ENCODE measurements around the gene KCNK15. TPM values are rescaled to one million over a fixed set of nuclear protein-coding genes. Genes with fewer than 3 reads are reported as not detected.

KCNK15 gene
- total RNA-seq, 1 experiment from 2014 or later = 3.0 TPM

DNA sequence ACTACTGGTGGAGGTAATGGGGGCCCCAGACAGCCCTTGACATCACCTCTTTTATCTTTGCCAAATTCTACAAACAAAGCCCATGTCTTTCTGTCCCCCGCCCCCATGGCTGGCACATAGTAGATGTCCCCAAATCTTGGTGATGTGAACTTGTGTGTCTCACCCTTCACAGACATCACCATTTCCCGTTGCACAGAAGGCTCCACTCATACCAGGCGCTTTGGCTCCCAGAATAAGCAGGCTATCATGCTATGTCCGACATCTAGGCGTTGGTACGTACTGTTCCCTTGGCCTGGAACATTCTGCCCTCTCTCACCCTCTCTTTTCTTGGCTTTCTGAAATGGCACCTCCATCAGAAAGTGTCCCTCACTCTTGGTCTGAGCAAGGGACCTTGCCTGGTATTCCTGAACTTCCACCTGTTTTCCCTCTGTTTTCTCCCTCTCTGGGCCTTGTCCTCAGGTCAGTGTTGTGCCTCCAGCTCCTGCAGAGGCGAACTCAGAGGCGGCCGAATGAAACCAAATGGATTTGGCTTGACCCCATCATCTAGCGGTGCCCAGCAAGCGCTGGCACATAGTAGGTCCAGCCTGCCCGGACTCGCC lies 31.5 kb upstream of the KCNK15 start:
- no peak overlapping the region for H3K27ac ChIP-seq (ENCODE audit: low read length)

DNA sequence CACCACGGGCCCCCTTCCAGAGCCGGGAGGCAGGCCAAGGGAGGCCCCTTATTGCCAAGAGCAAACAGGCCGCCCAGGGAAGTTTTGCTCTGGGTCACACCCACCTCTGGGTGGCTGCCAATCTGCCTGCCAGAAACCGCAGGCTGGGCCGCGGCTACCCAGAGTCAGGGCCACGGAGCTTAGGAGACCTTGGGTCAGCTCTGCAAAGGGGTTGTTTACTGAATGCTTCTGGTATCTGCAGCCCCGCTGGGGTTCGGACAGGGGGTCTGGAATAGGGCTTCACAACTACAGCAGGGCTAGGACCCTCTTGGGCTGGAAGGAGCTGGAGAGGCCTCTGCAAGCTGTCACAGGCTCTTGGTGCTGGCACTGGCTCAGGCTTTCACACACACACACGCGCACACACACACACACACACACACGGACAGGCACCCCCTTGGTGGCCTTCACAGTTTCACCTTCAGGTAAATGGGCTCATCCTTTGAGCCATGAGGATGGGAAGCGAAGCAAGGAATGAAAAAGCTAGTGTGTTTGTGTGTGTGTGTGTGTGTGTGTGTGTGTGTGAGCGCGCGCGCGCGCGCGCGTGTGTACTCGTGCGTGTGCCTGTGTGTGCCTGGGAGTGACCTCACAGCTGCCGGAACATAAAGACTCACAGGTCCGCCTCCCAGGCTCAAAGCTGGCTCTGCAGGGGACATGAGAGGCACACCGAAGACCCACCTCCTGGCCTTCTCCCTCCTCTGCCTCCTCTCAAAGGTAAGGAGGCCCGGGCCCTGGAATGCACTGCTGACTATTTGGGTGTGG lies 30.8 kb upstream of the KCNK15 start, which contains the start of gene CCN5:
Gene CCN5 (plus strand): TSS at position 669 of the 798 bp plus-strand sequence. CDS start 22 bp downstream, at position 691.
- Histone ChIP-seq H3K27ac (ENCODE audit: low read length) (no peak within 1 kb of the TSS), H3K9me2 (replicated peaks; ENCODE audit: low read length) (no peaks in the 10 kb centered on the region), H3K4me2 (ENCODE audit: low read length) (peak within 1 kb of the TSS; percentile 66), H4K20me1 (ENCODE audit: low read length) (no peaks in the 10 kb centered on the region), H3K27me3 (ENCODE audit: low read length) (no peaks in the 10 kb centered on the region), H3F3A (ENCODE audit: low read length, unreplicated experiment) (no peaks in the 10 kb centered on the region), H3K4me3 (ENCODE audit: low read length) (no peak within 1 kb of the TSS), H3K36me3 (ENCODE audit: low read depth, low read length) (no peaks in the 10 kb centered on the region), H3K4me1 (ENCODE audit: insufficient read depth, low read length) (peaks cover 16% of the 10 kb centered on the region), H3K9me3 (ENCODE audit: low read length) (no peaks in the 10 kb centered on the region), H3K9ac (ENCODE audit: low read length) (no peak within 1 kb of the TSS), H3K79me2 (ENCODE audit: low read length) (no peaks in the 10 kb centered on the region), H2AFZ (ENCODE audit: low read length) (0 out of 2 replicates have a peak within 1 kb of the TSS, but pooled peaks have one; percentile 8)
- ATAC-seq (peak; percentile 93), DNase-seq (peak; percentile 89)
- ChIA-PET CTCF (no interaction called here), POLR2A (ENCODE audit: unreplicated experiment) (interaction anchor here (1.1 kb wide), 1 partner anchor 14 kb away, joined by 3 read pairs; no protein-coding TSS in a partner anchor)
- BruUV-seq (replicated peaks) = no TSS peak
- intact Hi-C loops (cut with micrococcal nuclease) = loop anchor here (2.0 kb wide), 1 partner anchor 14 kb away; no protein-coding TSS in a partner anchor
- TF ChIP-seq EZH2phosphoT487 (IDR thresholded peaks at IDR 0.05; ENCODE audit: borderline replicate concordance, low read length) (no peak), EZH2 (IDR thresholded peaks at IDR 0.05; ENCODE audit: low read length, unreplicated experiment) (no peak)
- TF ChIP-seq, protein P1, sequence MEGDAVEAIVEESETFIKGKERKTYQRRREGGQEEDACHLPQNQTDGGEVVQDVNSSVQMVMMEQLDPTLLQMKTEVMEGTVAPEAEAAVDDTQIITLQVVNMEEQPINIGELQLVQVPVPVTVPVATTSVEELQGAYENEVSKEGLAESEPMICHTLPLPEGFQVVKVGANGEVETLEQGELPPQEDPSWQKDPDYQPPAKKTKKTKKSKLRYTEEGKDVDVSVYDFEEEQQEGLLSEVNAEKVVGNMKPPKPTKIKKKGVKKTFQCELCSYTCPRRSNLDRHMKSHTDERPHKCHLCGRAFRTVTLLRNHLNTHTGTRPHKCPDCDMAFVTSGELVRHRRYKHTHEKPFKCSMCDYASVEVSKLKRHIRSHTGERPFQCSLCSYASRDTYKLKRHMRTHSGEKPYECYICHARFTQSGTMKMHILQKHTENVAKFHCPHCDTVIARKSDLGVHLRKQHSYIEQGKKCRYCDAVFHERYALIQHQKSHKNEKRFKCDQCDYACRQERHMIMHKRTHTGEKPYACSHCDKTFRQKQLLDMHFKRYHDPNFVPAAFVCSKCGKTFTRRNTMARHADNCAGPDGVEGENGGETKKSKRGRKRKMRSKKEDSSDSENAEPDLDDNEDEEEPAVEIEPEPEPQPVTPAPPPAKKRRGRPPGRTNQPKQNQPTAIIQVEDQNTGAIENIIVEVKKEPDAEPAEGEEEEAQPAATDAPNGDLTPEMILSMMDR (conservative IDR thresholded peaks at IDR 0.05; ENCODE audit: low read depth, low read length) = no peak

More for the DNA sequence above, 31.5 kb upstream of the KCNK15 start:
- H3K79me2 ChIP-seq (ENCODE audit: low read length) = no peaks in the 10 kb centered on the region
- BruUV-seq (replicated peaks) = no TSS peak
- peaks cover 15% of the 10 kb centered on the region for H3K4me1 ChIP-seq (ENCODE audit: insufficient read depth, low read length)
- H3K4me3 ChIP-seq (ENCODE audit: low read length) = no peak overlapping the region
- H3K9me3 ChIP-seq (ENCODE audit: low read length) = no peaks in the 10 kb centered on the region
- intact Hi-C loops (cut with micrococcal nuclease) = loop anchor here (2.0 kb wide), 1 partner anchor 15 kb away; no protein-coding TSS in a partner anchor
- no peak overlapping the region for H2AFZ ChIP-seq (ENCODE audit: low read length)
- H3K36me3 ChIP-seq (ENCODE audit: low read depth, low read length) = no peaks in the 10 kb centered on the region
- H3K9ac ChIP-seq (ENCODE audit: low read length) = no peak overlapping the region
- ATAC-seq = peak; percentile 52
- H3K9me2 ChIP-seq (replicated peaks; ENCODE audit: low read length) = no peaks in the 10 kb centered on the region
- DNase-seq = no peak
- peak overlapping the region; percentile 66; the same call in 1 of the 2 replicates for H3K4me2 ChIP-seq (ENCODE audit: low read length)
- no peaks in the 10 kb centered on the region for H4K20me1 ChIP-seq (ENCODE audit: low read length)
- TF ChIP-seq EZH2phosphoT487 (IDR thresholded peaks at IDR 0.05; ENCODE audit: borderline replicate concordance, low read length) = no peak
- TF ChIP-seq, protein P1 (conservative IDR thresholded peaks at IDR 0.05; ENCODE audit: low read depth, low read length) = no peak
- no peak for TF ChIP-seq EZH2 (IDR thresholded peaks at IDR 0.05; ENCODE audit: low read length, unreplicated experiment)
- CTCF ChIA-PET = no interaction called here
- POLR2A ChIA-PET (ENCODE audit: unreplicated experiment) = interaction anchor here (1.1 kb wide), 1 partner anchor 14 kb away, joined by 3 read pairs; no protein-coding TSS in a partner anchor
- no peaks in the 10 kb centered on the region for H3K27me3 ChIP-seq (ENCODE audit: low read length)
- no peaks in the 10 kb centered on the region for H3F3A ChIP-seq (ENCODE audit: low read length, unreplicated experiment)
